Measurements from ENCODE around the gene PRAMEF4. TPM values are rescaled to one million over a fixed set of nuclear protein-coding genes. Genes with fewer than 3 reads are reported as not detected.
"Not testable (repeated sequence)": the region's sequence is repeated elsewhere in the genome, so short reads cannot be mapped to it uniquely, and the experiment has no call there.

Gene PRAMEF4

GRCh38 chr1:12833251-12833650 lies 52.8 kb downstream of the PRAMEF4 start:
- H3K9me3 ChIP-seq (replicated peaks in 1 of 2; ENCODE audit: control insufficient read depth in 2 of 2, insufficient read depth in 1 of 2, low read depth in 1 of 2, low read length in 2 of 2); H2BK15ac ChIP-seq (ENCODE audit: low read length); H3K14ac ChIP-seq (ENCODE audit: low read length); H4K91ac ChIP-seq (ENCODE audit: low read depth, low read length, poor library complexity); H4K8ac ChIP-seq (ENCODE audit: low read depth, low read length); H3K27me3 ChIP-seq (ENCODE audit: control insufficient read depth in 3 of 3, insufficient read depth in 3 of 3, low read depth in 1 of 3, low read length in 3 of 3); H3K4me1 ChIP-seq (ENCODE audit: control insufficient read depth in 2 of 2, insufficient read depth in 1 of 2, low read depth in 1 of 2, low read length in 2 of 2); H3K27ac ChIP-seq (replicated peaks; ENCODE audit: low read length); H3K18ac ChIP-seq (ENCODE audit: low read length); H2BK12ac ChIP-seq (ENCODE audit: low read length); H3K4me2 ChIP-seq (ENCODE audit: insufficient read depth, low read length, poor library complexity, severe bottlenecking); H3K9ac ChIP-seq (ENCODE audit: low read depth, low read length, poor library complexity); H2BK120ac ChIP-seq (ENCODE audit: low read depth, low read length); DNase-seq (ENCODE audit: low spot score); H3K23ac ChIP-seq (ENCODE audit: low read depth, low read length, poor library complexity); H3K79me1 ChIP-seq (ENCODE audit: low read depth, low read length); H2AFZ ChIP-seq (ENCODE audit: low read length); H3K36me3 ChIP-seq (replicated peaks in 1 of 2; ENCODE audit: control insufficient read depth in 2 of 2, insufficient read depth in 2 of 2, low read length in 2 of 2); H2AK5ac ChIP-seq (ENCODE audit: low read depth, low read length); H3K4ac ChIP-seq (ENCODE audit: low read length); H2BK5ac ChIP-seq (ENCODE audit: low read length); H3K4me3 ChIP-seq (ENCODE audit: low read length in 2 of 2): not testable (repeated sequence)
- no CpG with 5 or more reads among the region's 2 CpGs for WGBS, 2 donors (ENCODE audit: extremely low coverage in 2 of 2, insufficient read length in 2 of 2, insufficient replicate concordance in 1 of 2)

- H3K36me3 ChIP-seq (replicated peaks in 1 of 2; ENCODE audit: control insufficient read depth in 2 of 2, insufficient read depth in 2 of 2, low read length in 2 of 2); H3K27ac ChIP-seq (replicated peaks; ENCODE audit: low read length); H3K9me3 ChIP-seq (replicated peaks in 1 of 2; ENCODE audit: control insufficient read depth in 2 of 2, insufficient read depth in 1 of 2, low read depth in 1 of 2, low read length in 2 of 2); H3K4me1 ChIP-seq (ENCODE audit: control insufficient read depth in 2 of 2, insufficient read depth in 1 of 2, low read depth in 1 of 2, low read length in 2 of 2); H2AK5ac ChIP-seq (ENCODE audit: low read depth, low read length); H3K14ac ChIP-seq (ENCODE audit: low read length); H2BK12ac ChIP-seq (ENCODE audit: low read length); H3K18ac ChIP-seq (ENCODE audit: low read length); DNase-seq (ENCODE audit: low spot score); H2BK5ac ChIP-seq (ENCODE audit: low read length); H3K79me1 ChIP-seq (ENCODE audit: low read depth, low read length); H3K4ac ChIP-seq (ENCODE audit: low read length); H4K8ac ChIP-seq (ENCODE audit: low read depth, low read length); H4K91ac ChIP-seq (ENCODE audit: low read depth, low read length, poor library complexity); H3K4me2 ChIP-seq (ENCODE audit: insufficient read depth, low read length, poor library complexity, severe bottlenecking); H3K23ac ChIP-seq (ENCODE audit: low read depth, low read length, poor library complexity); H2AFZ ChIP-seq (ENCODE audit: low read length); H2BK15ac ChIP-seq (ENCODE audit: low read length); H2BK120ac ChIP-seq (ENCODE audit: low read depth, low read length); H3K9ac ChIP-seq (ENCODE audit: low read depth, low read length, poor library complexity); H3K4me3 ChIP-seq (ENCODE audit: low read length in 2 of 2); H3K27me3 ChIP-seq (ENCODE audit: control insufficient read depth in 3 of 3, insufficient read depth in 3 of 3, low read depth in 1 of 3, low read length in 3 of 3): not testable (repeated sequence)
- WGBS, 2 donors (ENCODE audit: extremely low coverage in 2 of 2, insufficient read length in 2 of 2, insufficient replicate concordance in 1 of 2), result no CpG with 5 or more reads among the region's 3 CpGs
Measured at GRCh38 chr1:12831310-12831709, 54.7 kb downstream of the PRAMEF4 start, which contains the start of gene PRAMEF11. Gene PRAMEF11, minus strand, starts transcription at chr1:12831410. Its CDS starts 2,621 bp downstream, at chr1:12828789.

Small RNA genes lying within 50 kb of the gene (small RNA-seq; reads per million reads assigned to genes)
- gene RNU6-1072P (ENCODE audit: insufficient read depth), result not detected
